HG03196 (cell line): ENCODE results near the gene C1orf94.

ENCODE experiments used
- ATAC-seq: cut with Tn5 transposase; IDR thresholded peaks from one replicate; pipeline ENCODE4 v1.9.1; 2021; ENCODE audit not compliant: unreplicated experiment

C1orf94 gene, protein sequence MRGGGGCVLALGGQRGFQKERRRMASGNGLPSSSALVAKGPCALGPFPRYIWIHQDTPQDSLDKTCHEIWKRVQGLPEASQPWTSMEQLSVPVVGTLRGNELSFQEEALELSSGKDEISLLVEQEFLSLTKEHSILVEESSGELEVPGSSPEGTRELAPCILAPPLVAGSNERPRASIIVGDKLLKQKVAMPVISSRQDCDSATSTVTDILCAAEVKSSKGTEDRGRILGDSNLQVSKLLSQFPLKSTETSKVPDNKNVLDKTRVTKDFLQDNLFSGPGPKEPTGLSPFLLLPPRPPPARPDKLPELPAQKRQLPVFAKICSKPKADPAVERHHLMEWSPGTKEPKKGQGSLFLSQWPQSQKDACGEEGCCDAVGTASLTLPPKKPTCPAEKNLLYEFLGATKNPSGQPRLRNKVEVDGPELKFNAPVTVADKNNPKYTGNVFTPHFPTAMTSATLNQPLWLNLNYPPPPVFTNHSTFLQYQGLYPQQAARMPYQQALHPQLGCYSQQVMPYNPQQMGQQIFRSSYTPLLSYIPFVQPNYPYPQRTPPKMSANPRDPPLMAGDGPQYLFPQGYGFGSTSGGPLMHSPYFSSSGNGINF

GRCh38 chr1:34176830-34177603 lies at the start of gene C1orf94:
C1orf94 (plus strand) TSS chr1:34176907; CDS start chr1:34177790, 883 bp downstream.
- ATAC-seq = no peak

- no peak for ATAC-seq
Measured at GRCh38 chr1:34127006-34128000, 49.4 kb upstream of the C1orf94 start.

GRCh38 chr1:34128186-34128889 lies 48.4 kb upstream of the C1orf94 start:
- no peak for ATAC-seq

- ATAC-seq = no peak
Measured at GRCh38 chr1:34129630-34130029, 47.1 kb upstream of the C1orf94 start.

DNA sequence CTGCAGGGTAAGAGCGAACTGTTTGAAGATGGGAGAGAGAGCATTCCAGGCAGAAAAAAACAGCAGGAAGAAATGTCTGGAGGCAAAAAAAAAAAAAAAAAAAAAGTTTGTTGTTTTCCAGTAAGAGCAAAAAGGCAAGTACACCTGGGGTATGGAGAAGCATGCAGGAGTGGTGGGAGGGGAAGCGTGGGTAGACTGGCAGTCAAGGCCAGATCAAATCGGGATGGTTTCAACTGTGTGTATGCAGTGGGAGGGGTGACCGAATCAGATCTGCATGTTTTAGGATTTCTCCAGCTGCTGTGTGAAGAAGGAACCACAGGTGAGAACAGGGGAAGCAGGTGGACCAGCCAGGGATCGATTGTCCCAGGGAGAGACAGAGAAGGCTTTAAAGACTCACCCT lies 46.4 kb upstream of the C1orf94 start:
- ATAC-seq = no peak

GRCh38 chr1:34131396-34132160 lies 45.1 kb upstream of the C1orf94 start:
- no peak for ATAC-seq

- ATAC-seq = no peak
Measured at GRCh38 chr1:34132161-34132420, 44.6 kb upstream of the C1orf94 start.

DNA sequence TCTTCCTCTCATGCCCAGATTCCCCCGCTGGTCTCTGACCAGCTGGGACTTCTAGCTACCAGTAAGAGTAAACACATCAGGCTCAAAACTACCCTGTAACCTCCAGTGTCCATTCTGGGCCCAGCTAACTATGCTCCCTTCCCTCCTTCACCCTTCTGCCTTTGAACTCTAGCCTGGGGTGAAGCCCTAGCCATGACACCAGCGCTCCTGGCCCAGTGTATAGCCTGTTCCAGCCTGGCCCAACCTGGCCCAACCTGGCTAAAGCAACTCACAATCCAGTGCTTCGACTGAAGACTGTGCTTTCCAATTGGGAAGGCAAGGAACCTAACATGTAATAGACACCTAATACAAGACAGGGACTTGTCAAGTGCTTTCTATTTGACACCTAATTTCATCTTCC lies 39.3 kb upstream of the C1orf94 start:
- ATAC-seq = no peak

GRCh38 chr1:34140011-34140676 lies 36.6 kb upstream of the C1orf94 start:
- ATAC-seq = no peak

- no peak for ATAC-seq
Measured at GRCh38 chr1:34143975-34144374, 32.7 kb upstream of the C1orf94 start.

- ATAC-seq = no peak
Measured at GRCh38 chr1:34144766-34145165, 31.9 kb upstream of the C1orf94 start.

GRCh38 chr1:34147301-34147700 lies 29.4 kb upstream of the C1orf94 start:
- no peak for ATAC-seq

- no peak for ATAC-seq
Measured at GRCh38 chr1:34149501-34149900, 27.2 kb upstream of the C1orf94 start.

DNA sequence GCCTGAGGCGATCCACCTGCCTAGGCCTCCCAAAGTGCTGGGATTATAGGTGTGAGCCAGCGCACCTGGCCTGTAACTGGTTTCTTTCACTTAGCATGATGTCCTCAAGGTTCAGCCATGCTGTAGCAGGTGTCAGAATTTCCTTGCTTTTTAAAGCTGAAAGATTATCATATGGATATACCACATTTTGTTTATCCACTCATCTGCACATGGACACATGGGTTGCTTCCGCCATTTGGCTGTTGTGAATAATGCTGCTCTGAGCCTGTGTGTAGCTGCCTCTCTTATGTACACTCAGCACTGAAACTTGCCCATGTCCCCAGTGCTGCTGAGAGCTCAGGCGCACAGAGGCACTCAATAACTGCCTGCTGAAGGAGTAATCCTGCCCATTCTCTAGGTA lies 23.5 kb upstream of the C1orf94 start:
- ATAC-seq = no peak

DNA sequence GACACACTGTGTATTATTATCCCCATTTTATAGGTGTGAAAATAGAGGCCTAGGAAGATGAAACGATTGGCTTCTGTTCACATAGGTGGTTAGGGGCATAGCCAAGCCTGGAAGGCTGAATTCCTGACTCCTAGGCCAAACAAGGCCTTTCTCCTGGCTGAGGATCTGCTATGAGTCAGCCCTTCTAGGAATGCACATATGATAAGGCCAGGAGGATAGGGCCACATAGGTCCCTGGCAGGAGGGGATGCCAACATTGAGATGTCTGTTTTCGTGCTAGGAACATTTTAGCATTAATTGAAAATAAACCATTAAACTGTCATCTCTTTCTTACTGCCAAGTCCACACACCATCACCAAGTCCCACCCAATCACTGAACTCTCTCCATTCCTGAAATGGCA lies 20.8 kb upstream of the C1orf94 start:
- no peak for ATAC-seq

- no peak for ATAC-seq
Measured at GRCh38 chr1:34156739-34157138, 20.0 kb upstream of the C1orf94 start.

DNA sequence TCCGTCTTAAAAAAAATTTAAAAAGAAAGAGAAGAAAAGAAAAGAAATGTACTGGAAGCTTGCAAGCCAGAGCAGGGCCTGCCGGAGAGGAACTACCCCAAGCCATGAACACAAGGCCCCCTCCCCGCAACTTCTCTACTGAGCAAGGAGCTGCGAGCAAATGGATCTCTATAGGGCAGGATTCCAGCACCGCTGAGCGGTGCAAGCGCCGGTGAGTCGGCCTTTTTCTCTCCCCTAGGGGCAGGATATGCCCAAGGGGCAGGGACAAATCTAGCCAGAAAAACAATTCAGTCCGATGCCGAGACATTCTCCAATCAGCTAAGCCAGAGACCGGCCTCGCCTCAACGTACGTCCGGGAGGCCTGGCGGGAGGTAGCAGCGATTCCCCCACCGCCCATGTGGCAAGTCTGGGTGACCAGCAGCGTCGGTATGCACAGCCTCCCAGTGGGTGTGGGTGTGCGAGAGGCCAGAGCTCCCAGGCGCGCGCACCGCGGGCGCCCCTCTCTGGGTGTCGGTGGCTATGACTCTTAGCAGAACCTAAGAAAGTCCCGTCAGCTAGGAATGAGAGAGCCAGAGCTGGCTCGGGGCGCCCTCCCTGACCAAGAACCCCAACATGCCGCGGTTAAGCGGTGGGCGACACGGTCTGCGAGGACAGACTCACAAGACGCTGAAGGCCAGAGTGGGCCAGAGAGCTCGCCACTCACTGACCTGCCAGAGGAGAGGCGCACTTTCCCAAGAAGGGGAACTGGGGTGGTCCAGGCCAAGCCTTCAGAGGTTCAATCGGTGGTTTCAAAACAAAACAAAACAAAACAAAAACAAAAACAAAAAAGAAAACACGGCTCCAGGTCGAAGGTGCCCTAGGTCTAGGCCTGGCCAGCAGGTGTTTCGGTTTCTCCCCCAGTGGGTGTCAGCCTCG lies 13.6 kb upstream of the C1orf94 start:
- ATAC-seq = no peak
